ENCODE measurements around the gene TLL1.

The TLL1 gene

DNA sequence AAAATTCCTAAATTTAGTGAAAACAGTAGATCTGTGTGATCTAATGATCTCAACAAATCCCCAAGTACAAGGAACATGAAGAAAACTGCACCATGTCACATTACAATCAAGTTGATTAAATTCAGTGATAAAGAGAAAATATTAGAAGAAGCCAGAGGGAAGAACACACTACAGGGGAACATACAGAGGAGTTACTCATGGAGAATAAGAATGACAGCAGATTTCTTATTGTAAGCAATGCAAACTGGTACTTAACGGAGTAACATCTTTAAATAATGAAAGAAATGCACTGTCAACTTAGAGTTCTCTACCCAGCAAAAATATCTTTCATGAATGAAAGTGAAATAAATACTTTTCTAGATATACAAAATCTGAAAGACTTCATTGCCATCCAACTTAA lies 21.1 kb downstream of the TLL1 start:
- no peak for DNase-seq (ENCODE audit: low spot score)

DNA sequence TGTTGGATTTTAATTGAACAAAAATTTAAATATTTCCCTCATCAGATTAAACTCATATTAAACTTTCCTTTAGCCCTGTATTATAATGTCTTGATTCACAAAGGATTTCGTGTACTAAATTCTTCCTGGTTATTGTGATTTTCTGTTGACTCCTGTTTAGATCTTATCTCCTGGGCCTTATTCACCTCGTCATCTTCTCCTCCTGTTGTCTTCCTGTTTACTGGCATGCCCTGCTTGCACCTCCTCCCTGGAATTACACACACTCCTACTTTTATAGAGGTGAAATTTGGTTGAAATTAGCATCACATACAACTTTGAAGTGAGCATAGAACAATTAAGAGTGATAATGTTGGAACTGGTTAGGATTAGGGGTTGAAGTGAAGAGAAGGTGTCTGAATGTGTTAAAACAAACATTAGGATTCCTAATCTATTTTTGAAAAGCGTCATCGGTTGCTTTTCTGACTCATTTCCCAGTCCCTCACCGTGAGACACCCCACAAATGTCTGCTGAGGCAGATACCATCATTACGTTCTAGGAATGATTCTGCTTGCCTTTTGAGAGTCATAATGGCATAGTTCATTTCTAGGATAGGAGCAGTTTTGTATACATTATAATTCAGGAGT lies 32.5 kb downstream of the TLL1 start:
- no peak for DNase-seq (ENCODE audit: low spot score)

DNA sequence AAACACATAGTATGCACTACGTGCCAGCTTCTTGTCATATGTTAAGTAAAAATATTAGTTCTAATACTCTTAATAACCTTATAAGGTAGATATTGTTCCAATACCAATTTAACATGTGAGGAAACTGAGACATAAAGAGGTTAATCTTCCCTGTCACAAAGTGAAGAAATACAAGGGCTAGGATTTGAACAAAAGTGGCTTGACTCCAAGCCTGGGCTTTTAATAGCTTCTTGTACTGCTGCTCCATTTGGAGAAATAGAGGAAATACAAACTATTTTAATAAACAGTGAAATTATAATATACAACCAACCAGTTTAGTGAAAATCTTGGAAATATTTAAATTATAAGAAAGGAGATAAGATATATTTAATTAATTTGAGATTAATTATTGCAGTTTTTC lies 33.2 kb downstream of the TLL1 start:
- DNase-seq (ENCODE audit: low spot score) = no peak

DNA sequence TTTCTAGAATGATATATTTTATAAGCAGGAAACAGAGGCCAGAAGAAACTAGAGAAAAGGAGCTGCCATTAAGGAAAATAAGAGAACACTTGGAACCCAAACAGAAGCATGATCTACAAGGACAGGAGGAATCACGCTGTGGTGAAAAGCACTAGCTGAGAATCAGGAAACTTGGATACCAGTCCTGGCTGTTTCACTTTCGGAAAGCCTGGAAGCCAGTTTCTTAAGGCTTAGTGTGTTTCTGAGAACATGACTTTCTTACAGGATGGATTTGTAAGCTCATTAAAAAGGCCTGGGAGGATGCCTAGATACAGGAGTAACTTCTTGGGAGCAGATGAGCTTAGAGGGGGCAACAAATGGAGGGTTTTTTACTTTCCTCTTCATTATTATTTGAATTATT lies 36.9 kb downstream of the TLL1 start:
- DNase-seq (ENCODE audit: low spot score) = no peak

DNA sequence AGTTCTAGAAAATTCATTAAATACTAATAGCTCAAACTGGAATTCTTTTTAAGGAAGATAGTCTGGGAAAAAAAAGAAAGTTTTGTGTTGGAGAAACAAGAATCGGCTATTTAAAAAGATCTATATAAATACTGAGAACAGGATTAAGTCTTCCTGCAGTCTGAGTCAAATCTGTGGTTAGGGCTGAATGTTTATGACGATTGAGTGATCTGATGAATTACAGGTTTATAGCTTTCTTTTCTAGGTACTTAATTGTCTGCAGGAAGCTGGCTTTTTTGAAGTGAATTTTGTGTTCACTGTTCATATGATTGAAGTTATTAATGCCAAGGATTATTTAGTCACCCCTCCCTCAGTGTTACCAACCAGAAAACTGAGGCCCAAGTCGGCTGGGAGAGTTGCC lies 42.2 kb downstream of the TLL1 start:
- peak; percentile 5 for DNase-seq (ENCODE audit: low spot score)

DNA sequence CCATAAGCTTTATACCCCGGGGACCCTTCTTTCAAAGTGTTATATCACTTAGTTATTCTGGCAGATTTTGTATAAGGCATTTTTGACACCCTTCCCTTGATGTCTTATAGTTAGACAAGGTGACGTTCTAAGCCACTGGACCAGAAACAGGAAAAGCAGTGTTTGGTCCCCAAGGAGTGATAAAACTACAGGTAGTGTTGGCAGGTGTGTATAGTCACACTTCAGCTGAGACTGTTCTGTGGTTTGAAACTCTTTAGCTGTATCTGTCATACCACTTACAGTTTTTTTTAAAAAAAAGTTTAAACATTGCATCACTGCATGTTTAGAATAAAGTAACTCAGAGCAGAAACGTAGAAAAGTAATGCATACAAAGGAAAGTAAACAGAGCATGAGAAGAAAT lies 48.5 kb downstream of the TLL1 start:
- DNase-seq (ENCODE audit: low spot score) = peak; percentile 30

DNA sequence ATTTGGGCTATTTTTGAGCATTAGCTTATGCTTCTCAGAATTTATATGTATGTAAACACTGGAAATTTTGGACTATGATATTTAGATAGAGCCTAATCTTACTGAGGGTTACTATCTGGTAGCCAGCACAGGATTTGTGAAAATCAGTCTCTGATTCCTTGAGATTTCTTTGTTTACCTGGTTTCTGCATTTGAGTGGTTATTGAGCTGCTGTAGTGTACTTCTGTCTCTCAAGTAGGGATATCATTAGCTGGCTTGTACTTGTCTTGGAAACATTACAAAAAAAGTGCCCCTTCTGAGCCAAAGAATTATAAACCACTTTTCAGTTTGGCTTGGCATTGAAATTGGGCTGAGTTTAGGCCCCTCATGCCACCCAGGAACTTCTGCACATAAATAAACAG lies 49.7 kb downstream of the TLL1 start:
- no peak for DNase-seq (ENCODE audit: low spot score)

DNA sequence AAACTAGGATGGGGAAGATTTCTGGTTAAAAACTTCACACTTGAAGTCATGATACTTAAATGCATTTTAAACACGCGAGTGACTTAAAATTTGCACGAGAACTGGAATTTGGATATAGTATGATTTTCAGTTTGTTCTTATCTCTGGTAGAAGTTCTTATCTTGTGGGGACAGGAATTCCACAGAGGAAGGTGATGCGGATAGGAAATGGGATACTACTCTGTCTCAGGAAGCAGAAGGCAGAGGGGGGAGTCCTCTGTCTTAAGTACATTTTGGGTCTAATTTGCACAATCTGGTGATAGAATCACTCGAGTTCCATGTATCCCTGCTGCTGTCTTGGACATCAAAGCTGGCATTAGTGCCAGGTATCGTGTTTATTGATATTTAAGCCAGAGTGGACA lies 53.3 kb downstream of the TLL1 start:
- no peak for DNase-seq (ENCODE audit: low spot score)

DNA sequence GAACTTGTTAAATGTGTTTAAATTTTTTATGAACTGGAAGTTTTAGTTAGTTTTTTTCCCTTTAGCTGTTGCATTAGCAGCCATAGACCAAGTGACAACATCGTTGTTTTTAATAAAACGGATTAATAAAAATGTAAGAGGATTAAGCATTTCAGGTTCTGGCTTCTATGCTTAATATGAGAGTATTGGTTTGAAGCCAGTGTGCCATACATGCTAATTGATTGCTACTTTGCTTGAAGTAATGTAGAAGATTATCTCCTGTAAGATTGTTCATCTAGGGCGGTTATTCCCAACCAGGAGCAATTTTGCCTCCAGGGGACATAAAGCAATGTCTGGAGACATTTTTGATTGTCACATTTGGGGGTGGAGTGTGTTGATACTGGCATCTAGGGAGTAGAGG lies 54.3 kb downstream of the TLL1 start:
- no peak for DNase-seq (ENCODE audit: low spot score)

DNA sequence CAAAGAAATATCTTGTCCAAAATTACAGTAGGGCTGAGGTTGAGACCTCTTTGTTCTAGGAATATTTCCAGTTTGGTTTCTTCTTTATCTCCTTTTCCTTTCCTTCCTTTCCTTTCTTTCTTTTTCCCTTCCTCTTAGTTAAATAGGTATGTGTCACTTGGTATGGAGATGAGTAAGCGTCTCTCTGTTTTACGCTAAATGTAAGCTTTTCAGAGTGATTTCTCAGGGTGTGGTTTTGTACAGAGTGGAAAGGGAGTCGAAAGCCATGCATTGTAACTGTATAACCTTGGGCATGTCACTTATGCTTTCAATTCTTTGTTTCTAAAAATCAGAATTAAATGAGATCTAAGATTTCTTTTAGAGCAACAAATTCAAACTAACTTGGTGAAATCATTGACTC lies 54.8 kb downstream of the TLL1 start:
- DNase-seq (ENCODE audit: low spot score) = no peak

DNA sequence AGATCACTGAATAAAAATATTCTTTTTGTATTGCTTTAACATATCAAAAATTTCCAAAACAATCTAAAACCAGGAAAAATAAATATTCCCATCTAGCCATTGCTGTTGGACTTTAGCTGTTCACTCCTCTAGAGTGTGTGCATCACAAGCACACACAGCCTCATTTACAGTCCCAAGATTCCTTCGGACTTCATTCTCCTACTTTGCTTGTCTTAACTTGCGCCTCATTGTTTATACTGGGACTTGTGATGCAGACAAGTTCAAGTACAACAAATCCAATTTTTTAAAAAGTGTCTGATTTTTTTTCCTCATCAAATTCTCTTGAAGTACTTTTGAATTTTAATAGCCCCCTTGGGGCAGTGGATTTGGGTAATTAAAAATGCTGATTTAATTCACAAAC lies 55.6 kb downstream of the TLL1 start:
- no peak for DNase-seq (ENCODE audit: low spot score)

DNA sequence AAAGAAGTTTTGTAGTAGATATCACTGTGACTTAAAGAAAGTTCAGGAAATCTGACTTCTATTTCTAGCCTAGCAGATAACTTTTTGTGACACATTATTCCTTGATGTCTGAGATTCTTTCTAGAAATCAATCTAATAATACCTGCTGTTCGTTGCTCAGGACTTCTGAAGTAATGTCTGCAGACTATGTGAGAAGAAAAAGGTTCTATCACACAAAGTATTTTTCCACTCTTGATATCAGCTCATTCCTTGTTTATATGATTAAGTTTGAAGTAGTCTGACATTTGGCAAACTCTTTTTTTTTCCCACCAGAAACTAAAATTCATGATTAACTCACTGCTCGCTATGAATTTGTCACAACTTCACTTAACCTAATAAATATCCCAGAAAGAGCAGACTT lies 56.6 kb downstream of the TLL1 start:
- no peak for DNase-seq (ENCODE audit: low spot score)

DNA sequence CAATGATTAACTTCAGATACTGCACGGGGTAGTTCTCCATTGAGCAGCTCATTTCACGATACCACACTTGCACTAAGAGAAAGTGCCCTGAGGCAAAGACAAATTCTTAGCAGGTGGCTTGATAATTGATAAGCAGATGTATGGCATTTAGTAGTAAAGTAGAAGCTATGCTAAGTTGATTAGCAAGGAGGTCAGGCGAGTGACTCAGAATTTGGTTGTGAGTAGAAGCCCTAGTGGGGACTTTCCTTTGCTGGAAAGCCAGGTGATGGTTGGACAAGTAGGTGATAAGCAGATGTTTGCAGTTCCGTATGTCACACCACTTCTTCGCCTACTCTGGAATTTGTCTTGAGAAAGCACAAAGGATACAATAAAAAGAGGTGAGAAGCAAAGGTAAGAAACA lies 58.7 kb downstream of the TLL1 start:
- DNase-seq (ENCODE audit: low spot score) = peak; percentile 20

DNA sequence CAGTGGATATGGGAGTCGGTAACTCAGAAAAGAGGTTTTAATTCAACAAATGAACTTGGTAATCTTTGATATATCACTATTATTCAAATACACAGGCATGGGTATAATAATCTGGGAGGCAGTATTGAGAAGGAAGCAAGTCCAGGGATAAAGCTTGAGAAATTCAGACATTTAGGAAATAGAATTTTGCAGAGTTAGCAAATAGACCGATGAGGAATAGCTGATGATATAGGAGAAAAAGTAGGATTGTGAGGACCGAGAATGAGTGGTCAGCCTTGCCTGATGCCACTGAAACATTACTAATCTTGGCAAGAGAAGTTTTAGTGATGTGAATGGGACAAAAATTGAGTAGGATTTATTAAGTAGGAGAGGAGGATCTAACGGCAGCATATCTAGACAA lies 71.9 kb downstream of the TLL1 start:
- no peak for DNase-seq (ENCODE audit: low spot score)

DNA sequence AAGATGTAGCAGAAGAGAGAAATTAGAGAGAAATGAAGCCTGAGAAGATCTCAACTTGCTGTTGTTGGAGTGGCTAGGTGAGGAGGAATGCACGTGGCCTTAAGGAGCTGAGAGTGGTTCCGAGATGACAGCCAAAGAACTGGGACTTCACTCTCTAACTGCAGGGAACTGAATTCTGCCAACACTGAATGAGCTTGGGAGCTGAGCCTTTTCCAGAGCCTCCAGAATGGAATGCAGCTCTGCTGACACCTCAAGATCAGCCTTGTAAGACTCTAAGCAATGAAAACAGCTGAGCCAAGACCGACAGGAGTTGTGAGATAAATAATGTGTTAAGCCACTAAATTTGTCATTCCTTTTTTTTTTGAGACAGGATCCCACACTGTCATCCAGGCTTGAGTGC lies 73.0 kb downstream of the TLL1 start:
- DNase-seq (ENCODE audit: low spot score) = no peak

DNA sequence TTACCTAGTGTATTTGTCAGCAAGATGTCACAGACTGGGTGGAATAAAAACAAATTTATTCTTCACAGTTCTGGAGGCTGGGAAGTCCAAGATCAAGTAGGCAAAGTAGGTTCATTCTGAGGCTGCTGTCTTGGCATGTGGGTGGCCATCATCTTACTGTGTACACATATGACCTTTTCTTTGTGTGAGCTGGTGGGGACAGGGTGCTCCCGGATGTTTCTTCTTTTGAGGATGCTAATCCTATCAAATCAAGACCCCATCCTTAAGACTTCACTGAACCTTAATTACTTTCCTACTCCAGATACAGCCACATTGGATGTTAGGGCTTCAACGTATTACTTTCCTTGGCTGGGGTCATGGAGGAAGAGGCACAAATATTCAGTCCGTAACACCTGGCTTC lies 74.0 kb downstream of the TLL1 start:
- no peak for DNase-seq (ENCODE audit: low spot score)

DNA sequence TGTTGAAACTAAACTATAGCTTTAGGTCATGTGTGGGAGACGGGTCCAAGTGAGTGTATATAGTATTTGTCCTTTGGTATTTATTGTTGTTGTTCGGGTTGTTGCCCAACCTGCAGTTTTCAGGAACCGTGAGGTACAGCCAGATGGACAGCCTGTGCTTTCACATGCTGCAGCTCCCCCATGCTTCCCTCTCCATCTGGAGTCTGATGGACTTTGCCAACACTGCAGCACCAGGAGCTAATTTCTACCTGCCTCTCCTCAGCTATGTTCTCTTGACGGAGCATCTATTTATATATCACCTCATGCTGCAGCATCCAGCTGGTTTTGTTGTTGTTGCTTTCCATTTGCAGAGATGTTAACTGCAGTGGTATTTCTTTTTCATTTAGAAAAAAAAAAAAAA lies 80.1 kb downstream of the TLL1 start:
- DNase-seq (ENCODE audit: low spot score) = no peak

DNA sequence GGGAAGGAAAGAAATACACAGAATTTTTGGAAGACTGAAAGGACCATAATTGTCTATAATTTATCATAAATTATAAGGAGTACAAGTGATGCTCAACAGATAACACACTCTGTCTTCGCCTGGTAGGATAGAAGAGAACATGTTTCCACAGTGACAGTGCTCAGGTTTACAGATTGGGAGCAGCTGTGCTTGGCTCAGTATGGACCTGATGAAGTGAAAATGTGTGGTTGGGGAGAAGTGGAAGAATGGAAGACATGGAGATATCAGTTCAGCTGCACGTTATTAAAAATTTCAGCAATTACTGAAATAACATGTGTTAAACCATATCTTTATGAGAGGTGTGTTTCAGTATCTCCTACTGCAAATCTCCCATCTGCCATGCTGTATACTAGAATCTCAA lies 90.6 kb downstream of the TLL1 start:
- DNase-seq (ENCODE audit: low spot score) = no peak

DNA sequence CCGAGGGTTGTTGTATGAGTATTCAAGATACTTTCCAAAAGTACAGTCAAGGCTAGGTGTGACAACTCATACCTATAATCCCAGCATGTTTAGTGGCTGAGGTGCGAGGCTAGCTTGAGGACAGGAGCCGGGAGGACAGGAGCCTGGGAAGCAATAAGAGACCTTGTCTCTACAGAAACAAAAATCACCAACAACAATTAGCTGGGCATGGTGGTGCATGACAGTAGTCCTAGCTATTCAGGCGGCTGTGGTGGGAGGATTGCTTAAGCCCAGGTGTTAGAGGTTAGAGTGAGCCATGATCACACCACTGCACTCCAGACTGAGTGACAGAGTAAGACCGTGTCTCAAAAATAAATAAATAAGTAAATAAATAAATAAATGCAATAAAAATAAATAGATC lies 91.6 kb downstream of the TLL1 start:
- DNase-seq (ENCODE audit: low spot score) = no peak

DNA sequence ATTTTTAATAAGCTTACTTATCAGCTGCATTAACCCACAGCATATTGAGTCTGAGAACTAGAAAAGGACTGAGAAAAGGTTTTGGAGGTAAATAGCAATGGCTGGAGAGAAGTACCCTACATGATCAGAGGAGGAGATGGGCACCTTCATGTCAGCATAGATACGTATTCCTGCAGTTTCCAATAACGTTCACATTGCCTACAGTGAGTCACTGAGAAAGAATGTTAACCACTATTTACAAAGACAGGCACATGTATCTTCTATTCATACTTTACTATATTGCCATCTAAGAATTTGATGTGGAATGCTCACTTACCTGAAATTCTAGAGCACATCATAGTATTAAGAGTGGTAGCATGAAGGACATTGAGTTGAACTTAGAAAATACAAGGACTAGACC lies 92.5 kb downstream of the TLL1 start:
- DNase-seq (ENCODE audit: low spot score) = peak; percentile 53

DNA sequence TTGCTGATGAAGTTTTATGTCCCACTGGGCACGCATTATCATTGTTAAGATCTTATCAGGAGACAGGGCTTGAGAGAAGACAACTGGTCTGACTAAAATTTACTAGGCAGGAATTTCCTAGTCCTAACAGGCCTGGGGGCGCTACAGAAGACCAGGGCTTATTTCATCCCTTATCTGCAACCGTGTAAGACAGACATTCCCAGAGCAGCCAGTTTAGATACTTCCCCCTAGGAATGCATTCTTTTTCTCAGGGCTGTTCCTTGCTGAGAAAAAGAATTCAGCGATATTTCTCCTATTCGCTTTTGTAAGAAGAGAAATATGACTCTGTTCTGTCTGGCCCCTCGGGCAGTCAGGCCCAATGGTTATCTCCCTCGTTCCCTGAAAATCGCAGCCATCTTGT lies 93.8 kb downstream of the TLL1 start:
- no peak for DNase-seq (ENCODE audit: low spot score)

DNA sequence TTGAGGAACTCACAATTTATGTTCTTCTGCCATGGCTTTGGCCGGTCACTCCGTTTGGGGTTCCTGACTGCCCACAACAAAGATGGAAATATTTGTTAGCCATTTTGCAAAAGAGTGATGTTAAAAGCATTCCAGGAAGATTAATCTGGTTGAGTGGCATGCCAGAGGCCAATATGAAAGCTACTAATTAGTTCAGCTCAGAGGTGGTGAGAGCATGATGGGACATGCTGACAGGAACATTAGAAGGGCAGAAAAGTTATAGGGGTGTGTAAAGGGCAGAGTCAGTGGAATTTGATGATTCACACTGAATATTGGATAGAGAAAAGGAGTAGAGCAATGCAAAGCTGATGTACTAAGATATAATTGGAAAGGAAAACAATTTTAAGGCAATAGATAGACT lies 94.4 kb downstream of the TLL1 start:
- peak; percentile 39 for DNase-seq (ENCODE audit: low spot score)

DNA sequence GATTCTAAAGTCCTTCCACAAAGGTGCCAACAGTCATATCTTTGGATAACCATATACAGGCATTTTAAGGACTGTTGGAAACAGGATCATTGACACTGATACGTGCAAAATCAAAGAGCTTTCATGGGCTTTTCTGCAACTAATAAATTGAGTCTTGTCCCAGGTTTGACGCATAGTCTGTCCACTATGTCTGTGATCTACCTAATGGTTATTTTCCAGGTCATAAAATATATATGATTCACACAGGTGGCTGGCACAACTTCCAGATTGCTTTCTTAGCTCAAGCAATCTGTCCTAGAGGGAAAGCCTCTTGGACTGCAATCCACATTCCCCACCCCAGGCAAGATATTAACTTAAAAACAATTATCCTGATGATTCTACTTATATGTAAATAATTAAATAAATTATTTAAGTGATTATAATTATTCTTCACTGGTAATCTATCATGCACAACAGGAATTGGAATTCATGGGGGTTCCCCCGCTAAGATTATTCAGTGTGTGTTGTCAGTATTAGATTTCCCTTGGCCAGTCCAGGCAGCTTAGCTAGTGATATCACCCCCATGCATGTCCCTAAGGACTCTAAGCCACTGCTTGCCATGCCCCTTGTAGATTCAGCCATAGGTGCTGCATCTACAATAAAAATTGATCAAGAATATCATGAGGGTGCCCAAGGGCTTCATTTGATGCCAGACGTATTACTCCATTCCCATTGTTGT lies 97.8 kb downstream of the TLL1 start:
- DNase-seq (ENCODE audit: low spot score) = peak; percentile 72

DNA sequence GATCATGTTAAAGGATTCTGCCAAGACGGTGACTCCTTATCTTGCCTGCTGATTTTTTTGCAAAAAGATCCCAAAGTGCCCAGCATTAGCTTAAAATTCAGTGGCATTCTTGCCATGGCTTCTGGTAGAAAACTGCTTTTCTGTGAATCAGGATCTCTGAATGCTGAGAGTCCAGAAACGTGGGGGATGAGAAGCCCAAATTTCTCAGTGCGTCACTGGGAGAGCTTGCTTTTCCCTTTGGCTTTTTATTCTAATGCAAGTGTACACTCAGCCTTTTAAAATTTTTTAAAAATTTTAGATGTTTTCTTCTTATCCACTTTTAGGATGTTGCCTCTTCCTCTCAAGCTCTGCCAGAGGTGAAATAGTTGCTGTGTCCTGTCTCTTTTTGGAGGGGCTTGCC lies 98.4 kb downstream of the TLL1 start:
- no peak for DNase-seq (ENCODE audit: low spot score)
